Lung (tissue), 12 donors: ENCODE data around the gene TREM1. TPM values are rescaled to one million over a fixed set of nuclear protein-coding genes. Genes with fewer than 3 reads are reported as not detected.

Source experiments
- ATAC-seq: fragments of 200-7000 bp; cut with Tn5 transposase; one replicate; pipeline ENCODE4 v1.9.1; 2020; ENCODE audit warnings: moderate number of reproducible peaks; ENCODE audit not compliant: insufficient read depth, low FRiP score
- DNase-seq, 3 donors: peaks; one replicate each; pipeline ENCODE4 v3.0.0-alpha.2; 2013 to 2017
- H3K27ac ChIP-seq, 2 donors: one replicate each; pipeline ENCODE4 v1.5.1; 2013; ENCODE audit warnings: mild to moderate bottlenecking in 2 of 2, moderate library complexity in 2 of 2, control low read depth in 1 of 2, inconsistent platforms in 1 of 2, low read depth in 1 of 2, low read length in 1 of 2
- H3K27me3 ChIP-seq, 3 donors: one replicate each; pipeline ENCODE4 v1.5.1; 2013; ENCODE audit warnings: low read length in 2 of 3; ENCODE audit not compliant: control insufficient read depth in 3 of 3, insufficient read depth in 3 of 3
- H3K36me3 ChIP-seq, 4 donors: one replicate each; pipeline ENCODE4 v1.5.1; 2013; ENCODE audit warnings: low read length in 4 of 4, mild to moderate bottlenecking in 1 of 4, moderate library complexity in 1 of 4; ENCODE audit not compliant: control insufficient read depth in 4 of 4, insufficient read depth in 4 of 4
- H3K4me1 ChIP-seq, 5 donors: one replicate each; pipeline ENCODE4 v1.5.1; 2013; ENCODE audit warnings: low read length in 5 of 5, mild to moderate bottlenecking in 2 of 5, moderate library complexity in 1 of 5; ENCODE audit not compliant: control insufficient read depth in 5 of 5, insufficient read depth in 5 of 5
- H3K4me3 ChIP-seq: one replicate; pipeline ENCODE4 v1.5.1; 2013; ENCODE audit warnings: mild to moderate bottlenecking, control low read depth, moderate library complexity
- H3K9ac ChIP-seq, 2 donors: one replicate each; pipeline ENCODE4 v1.5.1; 2013; ENCODE audit warnings: low read length in 2 of 2, control low read depth in 1 of 2; ENCODE audit not compliant: insufficient read depth in 1 of 2
- H3K9me3 ChIP-seq, 4 donors: one replicate each; pipeline ENCODE4 v1.5.1; 2013; ENCODE audit warnings: low read length in 3 of 4, mild to moderate bottlenecking in 1 of 4, moderate library complexity in 1 of 4; ENCODE audit not compliant: control insufficient read depth in 4 of 4, insufficient read depth in 3 of 4
- CTCF ChIP-seq: IDR thresholded peaks from 2 replicates; pipeline ENCODE4 v1.5.1; 2012; ENCODE audit warnings: mild to moderate bottlenecking; ENCODE audit errors: control extremely low read depth, extremely low read depth
- WGBS, 2 donors: extraction: QIAGEN DNeasy Blood & Tissue Kit; methylation state at CpG; one replicate each; pipeline ENCODE4 v1.1.7; 2013; 5-methylcytosine and 5-hydroxymethylcytosine counted together
- polyA plus RNA-seq, 2 donors: library from polyadenylated mRNA; stranded (reverse); fragments of 200-250 nt; gene quantifications; one replicate each; pipeline ENCODE4 v1.2.1, GENCODE V29; 2013
- total RNA-seq, 2 donors: library from RNA; depleted of rRNA in 1 of 2; stranded (reverse); fragments of >200 nt in 1 of 2; gene quantifications; one replicate each; pipeline ENCODE4 v1.2.1, GENCODE V29; 2014 to 2021
- donor health status: control.
- donor health status: control.
- donor health status: Bipolar disorder and iron deficiency.
- donor health status: healthy.
- donor health status: DM: yes; HTN: yes; CAD: no.

The TREM1 gene
- total and polyA plus RNA-seq, 4 donors: 17.4 to 112 (median 82.6) TPM

DNA sequence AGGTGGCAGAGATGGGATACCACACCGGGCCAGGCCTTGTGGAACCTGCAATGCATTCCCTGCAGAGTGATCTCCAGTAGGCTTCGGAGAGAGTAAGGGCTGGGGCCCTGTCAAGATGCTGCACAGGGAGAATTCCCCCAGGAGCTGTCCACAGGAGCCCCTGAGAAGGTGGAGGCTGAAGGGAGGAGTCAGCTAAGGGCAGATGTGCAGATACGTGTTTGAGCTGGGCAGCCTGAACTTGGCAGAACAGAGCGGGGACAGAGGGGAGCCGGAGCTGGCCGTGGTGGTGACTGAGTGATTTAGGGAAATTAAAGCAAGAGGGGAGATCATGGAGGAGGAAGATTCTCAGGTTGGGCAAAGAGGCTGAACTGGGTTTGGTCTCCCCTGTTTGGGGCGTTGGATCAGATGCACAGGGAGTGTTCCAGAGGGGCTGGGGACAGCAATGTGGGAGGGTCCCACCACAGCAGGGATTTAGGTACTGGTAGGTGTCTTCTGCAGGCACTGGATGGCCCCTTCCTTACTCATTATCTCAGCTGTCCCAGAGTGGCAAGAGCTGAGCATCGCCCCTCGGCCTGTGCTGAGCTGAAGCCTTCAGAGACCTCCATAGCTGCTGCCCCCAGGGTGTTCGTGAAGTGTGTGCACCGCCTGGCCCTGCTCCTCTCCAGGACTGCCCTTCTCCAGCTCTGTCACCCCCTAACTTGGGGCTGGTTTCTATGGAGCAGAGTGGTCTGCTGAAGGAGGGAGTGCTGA lies 45.1 kb upstream of the TREM1 start:
- no peak overlapping the region for H3K27ac ChIP-seq
- TF ChIP-seq CTCF: no peak
- no peak overlapping the region for H3K4me3 ChIP-seq
- no peak for ATAC-seq
- H3K4me1 ChIP-seq: no peaks in the 10 kb centered on the region
- no peak for DNase-seq
- 93 to 94% methylated on average over 11 of the region's 11 CpGs for WGBS, 2 donors
- H3K36me3 ChIP-seq: no peaks in the 10 kb centered on the region
- H3K27me3 ChIP-seq: peaks cover 0 to 11% (median 10%) of the 10 kb centered on the region in 3 donors
- H3K9ac ChIP-seq: no peak overlapping the region
- H3K9me3 ChIP-seq: peaks cover 0 to 2% (median 0%) of the 10 kb centered on the region in 4 donors

DNA sequence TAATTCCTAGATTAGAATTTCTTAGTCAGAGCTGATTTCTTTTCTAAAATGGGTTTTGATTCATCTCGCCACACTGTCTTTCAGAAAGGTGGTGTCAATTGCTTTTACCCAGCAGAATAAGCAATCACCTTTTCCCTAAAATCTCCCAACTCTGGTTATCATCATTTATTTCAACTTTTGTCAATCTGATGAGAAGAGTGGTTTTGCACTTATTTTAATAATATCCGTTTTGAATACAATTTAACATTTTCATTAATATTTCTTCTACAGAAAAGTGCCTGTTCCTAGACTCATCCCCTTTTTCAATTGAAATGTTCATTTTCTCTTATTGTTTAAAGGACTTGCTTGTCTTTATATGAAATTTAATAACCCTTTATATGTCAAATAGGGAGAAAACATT lies 40.7 kb upstream of the TREM1 start:
- H3K9me3 ChIP-seq: peaks cover 0 to 2% (median 0%) of the 10 kb centered on the region in 4 donors
- no peak overlapping the region for H3K27ac ChIP-seq
- H3K27me3 ChIP-seq: peaks cover 3 to 30% (median 29%) of the 10 kb centered on the region in 3 donors
- H3K9ac ChIP-seq: no peak overlapping the region
- WGBS, 2 donors: 88 to 94% methylated on average over 2 of the region's 2 CpGs
- DNase-seq (no peak), ATAC-seq (no peak)
- no peak overlapping the region for H3K4me3 ChIP-seq
- TF ChIP-seq CTCF: no peak
- no peaks in the 10 kb centered on the region for H3K4me1 ChIP-seq
- no peaks in the 10 kb centered on the region for H3K36me3 ChIP-seq

GRCh38 chr6:41326092-41326491 lies 39.6 kb upstream of the TREM1 start:
- H3K36me3 ChIP-seq: no peaks in the 10 kb centered on the region
- 72 to 84% methylated on average over 9 of the region's 9 CpGs for WGBS, 2 donors
- no peaks in the 10 kb centered on the region for H3K4me1 ChIP-seq
- H3K9me3 ChIP-seq: peaks cover 0 to 2% (median 0%) of the 10 kb centered on the region in 4 donors
- no peak overlapping the region for H3K4me3 ChIP-seq
- no peak overlapping the region for H3K27ac ChIP-seq
- no peak overlapping the region for H3K9ac ChIP-seq
- H3K27me3 ChIP-seq: peaks cover 3 to 30% (median 29%) of the 10 kb centered on the region in 3 donors
- DNase-seq: no peak
- ATAC-seq: no peak
- no peak for TF ChIP-seq CTCF
